GM19372 (cell line): ENCODE data around the gene AP4E1.
"Not testable (repeated sequence)": the region's sequence is repeated elsewhere in the genome, so short reads cannot be mapped to it uniquely, and the experiment has no call there.

Source experiments
- ATAC-seq: cut with Tn5 transposase; IDR thresholded peaks from one replicate; pipeline ENCODE4 v1.9.1; 2021; ENCODE audit warnings: mild to moderate bottlenecking, low read depth, moderate library complexity; ENCODE audit not compliant: unreplicated experiment

The AP4E1 gene

GRCh38 chr15:50886611-50887345, 21.7 kb upstream of the AP4E1 start:
- ATAC-seq, result no peak

DNA sequence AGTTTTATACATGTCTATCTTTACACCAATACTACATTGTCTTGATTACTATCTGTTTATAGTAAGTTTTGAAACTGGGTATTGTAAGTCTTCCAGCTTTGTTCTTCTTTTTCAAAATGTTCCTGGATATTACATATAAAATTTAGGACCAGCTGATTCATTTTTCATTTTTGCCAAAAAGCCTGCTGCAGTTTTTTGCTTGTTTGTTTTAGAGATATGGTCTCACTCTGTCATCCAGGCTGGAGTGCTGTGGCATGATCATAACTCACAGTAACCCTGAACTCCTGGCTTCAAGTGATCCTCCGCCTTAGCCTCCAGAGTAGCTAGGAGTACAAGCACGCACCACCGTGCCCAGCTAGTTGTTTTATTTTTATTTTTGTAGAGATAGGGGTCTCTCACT, 20.4 kb upstream of the AP4E1 start:
- no peak for ATAC-seq

GRCh38 chr15:50889589-50889988, 18.9 kb upstream of the AP4E1 start:
- no peak for ATAC-seq

- ATAC-seq, result no peak
Observed at GRCh38 chr15:50890751-50891150, 17.7 kb upstream of the AP4E1 start.

GRCh38 chr15:50891159-50891558, 17.3 kb upstream of the AP4E1 start:
- no peak for ATAC-seq

- no peak for ATAC-seq
Observed at GRCh38 chr15:50893976-50894375, 14.5 kb upstream of the AP4E1 start.

- not testable (repeated sequence) for ATAC-seq
Observed at GRCh38 chr15:50901390-50901789, 7.1 kb upstream of the AP4E1 start.

- no peak for ATAC-seq
Observed at GRCh38 chr15:50904211-50904610, 4.3 kb upstream of the AP4E1 start.

DNA sequence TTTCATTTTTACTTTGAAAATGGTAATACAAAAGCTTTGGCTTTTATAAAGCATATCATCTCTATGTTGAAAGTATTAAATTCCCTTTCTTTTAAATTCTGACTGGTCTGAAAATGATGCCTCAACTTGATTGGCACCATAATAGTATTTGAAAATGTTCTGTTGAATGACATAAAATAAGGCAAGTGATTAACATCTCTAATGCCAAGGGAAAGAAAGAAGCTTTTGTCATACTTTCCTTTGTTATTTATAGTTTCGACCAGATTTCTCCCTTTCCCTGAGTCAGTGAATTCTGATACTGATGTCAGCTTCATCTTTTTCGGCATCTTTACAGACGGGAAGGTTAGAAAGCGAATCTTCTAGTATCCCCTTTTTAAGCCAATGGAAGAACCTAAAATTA, 3.4 kb upstream of the AP4E1 start:
- no peak for ATAC-seq

- peak; percentile 45 for ATAC-seq
Observed at GRCh38 chr15:50906954-50907600, 1.4 kb upstream of the AP4E1 start.

- peak; percentile 20 for ATAC-seq
Observed at GRCh38 chr15:50907601-50908208, 778 bp upstream of the AP4E1 start.

DNA sequence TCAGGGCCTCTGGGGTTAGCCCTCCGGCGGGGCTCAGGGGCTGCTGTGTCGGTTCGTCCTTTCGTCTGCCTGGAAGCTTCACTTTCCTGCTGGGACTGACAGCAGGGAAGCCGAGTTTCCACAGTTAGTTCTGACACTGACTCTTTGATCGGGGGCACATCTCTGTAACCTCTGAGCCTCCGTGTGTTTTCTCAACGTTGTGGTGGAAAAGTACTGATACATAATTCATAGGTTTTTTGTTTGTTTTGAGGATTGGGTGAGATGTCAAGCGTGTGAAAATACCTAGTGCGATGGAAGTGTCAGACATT, 481 bp downstream of the AP4E1 start:
- no peak for ATAC-seq

- not testable (repeated sequence) for ATAC-seq
Observed at GRCh38 chr15:50910426-50910795, 1.9 kb downstream of the AP4E1 start.

GRCh38 chr15:50911001-50911400, 2.5 kb downstream of the AP4E1 start:
- ATAC-seq, result no peak

GRCh38 chr15:50911621-50912020, 3.1 kb downstream of the AP4E1 start:
- no peak for ATAC-seq

DNA sequence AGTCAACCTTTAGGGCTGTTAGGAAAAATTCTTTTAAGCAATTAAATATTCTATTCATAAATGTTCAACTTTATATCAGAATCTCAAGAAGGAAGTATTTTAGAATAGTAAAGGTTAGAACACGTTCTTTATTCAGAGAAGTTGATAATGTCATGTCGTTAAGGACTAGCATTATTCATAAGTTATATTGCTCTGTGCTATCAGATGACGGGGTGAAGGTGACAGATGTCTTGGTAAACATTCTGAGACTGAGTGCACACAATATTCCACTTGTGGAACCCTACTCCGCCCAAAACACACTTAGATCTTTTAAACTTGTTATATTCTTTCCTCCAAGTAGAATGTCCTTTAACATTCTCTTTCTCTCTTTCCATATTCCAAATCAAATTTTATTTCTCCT, 7.9 kb downstream of the AP4E1 start:
- ATAC-seq, result no peak

GRCh38 chr15:50919359-50919758, 10.9 kb downstream of the AP4E1 start:
- ATAC-seq, result not testable (repeated sequence)

GRCh38 chr15:50925281-50925680, 16.8 kb downstream of the AP4E1 start:
- no peak for ATAC-seq

- no peak for ATAC-seq
Observed at GRCh38 chr15:50929062-50929461, 20.6 kb downstream of the AP4E1 start.

DNA sequence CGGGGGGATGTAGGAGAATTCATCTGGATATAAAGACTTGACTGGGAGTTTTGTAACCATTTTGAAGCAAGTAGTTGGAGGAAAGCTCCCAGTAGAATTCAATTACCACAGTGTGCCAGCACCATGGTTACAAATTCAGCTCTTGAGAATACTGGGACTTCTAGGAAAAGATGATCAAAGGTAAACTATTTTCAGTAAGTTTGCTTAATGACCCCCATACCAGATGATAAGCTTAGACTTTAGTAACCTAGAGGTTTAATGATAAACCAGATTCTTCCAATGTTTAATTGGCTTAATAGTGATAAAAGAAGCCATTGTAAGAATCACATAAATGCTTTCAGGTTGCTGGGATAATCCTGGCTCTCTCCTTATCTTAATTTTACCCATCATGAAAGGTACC, 22.3 kb downstream of the AP4E1 start:
- no peak for ATAC-seq

GRCh38 chr15:50933341-50933740, 24.9 kb downstream of the AP4E1 start:
- no peak for ATAC-seq

GRCh38 chr15:50938525-50938924, 30.0 kb downstream of the AP4E1 start:
- no peak for ATAC-seq
